Fibroblast of villous mesenchyme (primary cell): Measurements from ENCODE around the gene MCCD1. TPM values are rescaled to one million over a fixed set of nuclear protein-coding genes. Genes with fewer than 3 reads are reported as not detected.

Source experiments
- DNase-seq: peaks from one replicate; pipeline ENCODE4 v3.0.0-alpha.2; 2010; ENCODE audit warnings: low read depth
- H3K4me3 ChIP-seq: 2 replicates; pipeline ENCODE4 v1.5.1; 2011; ENCODE audit warnings: low read depth, mild to moderate bottlenecking, low read length
- CTCF ChIP-seq: IDR thresholded peaks from 2 replicates; pipeline ENCODE4 v1.5.1; 2012; ENCODE audit warnings: low read depth, mild to moderate bottlenecking, low read length; ENCODE audit not compliant: insufficient read depth
- total RNA-seq: library from RNA; depleted of rRNA; stranded (reverse); fragments of >200 nt; gene quantifications from 2 replicates; pipeline ENCODE4 v1.2.3, GENCODE V29; 2012

MCCD1 gene
- total RNA-seq, 1 donor = not detected

DNA sequence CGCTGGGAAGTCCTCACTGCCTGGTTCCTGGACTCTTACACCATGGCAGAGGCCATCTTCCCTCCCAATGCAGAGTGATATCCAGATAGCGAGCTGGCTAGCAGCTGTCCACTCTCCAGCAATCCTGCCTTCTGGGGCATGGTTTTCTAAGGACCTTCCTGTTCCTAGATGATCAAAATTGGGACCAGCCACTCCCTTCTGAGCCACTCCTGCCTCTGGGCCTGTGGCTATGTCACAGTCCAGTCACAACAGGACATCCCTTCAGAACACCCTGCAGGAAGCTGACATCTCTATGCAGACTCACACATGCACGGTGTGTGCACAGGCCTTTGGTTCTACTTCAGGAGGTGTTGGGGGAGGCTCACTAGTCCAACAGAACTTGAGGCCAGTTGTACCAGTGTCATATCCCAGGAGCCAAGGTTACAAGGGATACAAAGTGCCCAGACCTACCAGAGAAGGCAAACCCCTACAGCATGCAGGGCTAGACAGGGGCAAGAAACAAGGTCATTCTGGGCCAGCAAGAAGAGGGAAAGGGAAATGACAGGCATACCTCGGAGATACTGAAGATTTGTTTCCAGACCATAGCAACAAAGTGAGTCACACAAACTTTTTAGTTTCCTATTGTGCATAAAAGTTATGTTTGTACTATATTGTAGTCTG, 2.7 kb upstream of the MCCD1 start:
- no peak for TF ChIP-seq CTCF
- peak; percentile 28 for DNase-seq
- H3K4me3 ChIP-seq = no peak overlapping the region

DNA sequence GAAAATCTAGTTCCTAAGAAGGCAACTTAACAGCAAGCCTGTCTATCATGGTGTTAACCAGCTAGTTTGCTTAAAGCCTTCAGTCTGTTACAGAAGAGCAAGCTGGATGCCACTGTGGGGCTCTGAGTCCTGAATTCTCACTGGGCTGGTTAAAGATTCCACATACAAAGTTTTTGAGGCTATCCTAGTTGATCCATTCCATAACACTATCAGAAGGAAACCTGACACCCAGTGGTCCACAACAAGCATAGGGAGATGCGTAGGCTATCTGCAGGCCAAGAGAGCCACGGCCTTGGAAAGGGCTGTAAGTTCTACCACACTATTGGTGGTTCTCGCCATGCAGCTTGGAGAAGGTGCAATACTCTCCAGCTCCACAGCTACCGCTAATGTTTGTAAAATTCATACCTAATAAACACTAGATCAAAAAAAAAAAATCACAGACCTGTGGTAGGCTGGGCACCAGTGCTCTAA, 420 bp upstream of the MCCD1 start:
- no peak for TF ChIP-seq CTCF
- H3K4me3 ChIP-seq = no peak overlapping the region
- DNase-seq = peak; percentile 16

DNA sequence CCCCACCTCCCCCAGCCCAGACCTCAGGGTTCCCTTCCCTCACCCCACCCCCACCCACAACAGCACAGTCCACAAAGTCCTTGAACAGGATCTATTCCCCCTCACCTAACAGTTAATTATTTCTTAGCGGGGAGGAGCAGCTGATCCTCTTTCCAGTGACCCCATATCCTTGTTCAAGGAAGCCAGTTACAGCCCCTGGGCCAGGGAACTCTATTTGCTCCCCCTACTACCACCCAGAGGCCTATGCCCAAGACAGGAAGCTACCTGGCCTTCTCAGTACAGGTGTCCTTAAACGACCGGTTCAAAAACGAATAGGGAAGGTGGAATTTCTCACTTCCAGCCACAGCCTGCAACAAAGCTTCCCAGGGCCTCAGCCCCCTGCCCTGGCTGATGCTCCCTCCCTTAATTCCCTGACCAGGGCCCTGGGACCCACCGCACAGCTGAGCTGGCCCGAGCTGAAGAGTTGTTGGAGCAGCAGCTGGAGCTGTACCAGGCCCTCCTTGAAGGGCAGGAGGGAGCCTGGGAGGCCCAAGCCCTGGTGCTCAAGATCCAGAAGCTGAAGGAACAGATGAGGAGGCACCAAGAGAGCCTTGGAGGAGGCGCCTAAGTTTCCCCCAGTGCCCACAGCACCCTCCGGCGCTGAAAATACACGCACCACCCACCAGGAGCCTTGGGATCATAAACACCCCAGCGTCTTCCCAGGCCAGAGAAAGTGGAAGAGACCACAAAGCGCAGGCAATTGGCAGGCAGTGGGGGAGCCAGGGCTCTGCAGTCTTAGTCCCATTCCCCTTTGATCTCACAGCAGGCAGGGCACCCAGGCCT, 778 bp downstream of the MCCD1 start:
- no peak for TF ChIP-seq CTCF
- no peak for DNase-seq
- H3K4me3 ChIP-seq = no peak overlapping the region

DNA sequence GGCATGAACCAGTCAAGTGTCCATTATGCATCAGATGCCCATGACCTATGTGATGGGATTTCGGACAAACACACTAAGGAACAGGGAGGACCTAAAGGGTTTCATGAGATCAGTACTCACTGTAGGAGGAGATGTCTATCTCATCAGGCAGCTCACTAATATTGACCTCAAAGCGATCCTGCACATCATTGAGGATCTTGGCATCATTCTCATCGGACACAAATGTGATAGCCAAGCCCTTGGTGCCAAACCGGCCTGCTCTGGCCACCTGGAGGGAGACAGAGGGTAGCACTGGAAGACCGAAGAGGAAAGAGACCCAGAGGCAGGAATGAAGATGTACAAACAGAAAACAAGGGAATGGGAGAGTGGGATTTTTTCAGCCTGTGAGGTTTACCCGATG, 1.9 kb downstream of the MCCD1 start:
- DNase-seq = no peak
- TF ChIP-seq CTCF = no peak

GRCh38 chr6:31531162-31531561, 2.4 kb downstream of the MCCD1 start:
- no peak for TF ChIP-seq CTCF
- H3K4me3 ChIP-seq = no peak overlapping the region
- DNase-seq = no peak

More for the DNA sequence above, 1.9 kb downstream of the MCCD1 start:
- H3K4me3 ChIP-seq = no peak overlapping the region

DNA sequence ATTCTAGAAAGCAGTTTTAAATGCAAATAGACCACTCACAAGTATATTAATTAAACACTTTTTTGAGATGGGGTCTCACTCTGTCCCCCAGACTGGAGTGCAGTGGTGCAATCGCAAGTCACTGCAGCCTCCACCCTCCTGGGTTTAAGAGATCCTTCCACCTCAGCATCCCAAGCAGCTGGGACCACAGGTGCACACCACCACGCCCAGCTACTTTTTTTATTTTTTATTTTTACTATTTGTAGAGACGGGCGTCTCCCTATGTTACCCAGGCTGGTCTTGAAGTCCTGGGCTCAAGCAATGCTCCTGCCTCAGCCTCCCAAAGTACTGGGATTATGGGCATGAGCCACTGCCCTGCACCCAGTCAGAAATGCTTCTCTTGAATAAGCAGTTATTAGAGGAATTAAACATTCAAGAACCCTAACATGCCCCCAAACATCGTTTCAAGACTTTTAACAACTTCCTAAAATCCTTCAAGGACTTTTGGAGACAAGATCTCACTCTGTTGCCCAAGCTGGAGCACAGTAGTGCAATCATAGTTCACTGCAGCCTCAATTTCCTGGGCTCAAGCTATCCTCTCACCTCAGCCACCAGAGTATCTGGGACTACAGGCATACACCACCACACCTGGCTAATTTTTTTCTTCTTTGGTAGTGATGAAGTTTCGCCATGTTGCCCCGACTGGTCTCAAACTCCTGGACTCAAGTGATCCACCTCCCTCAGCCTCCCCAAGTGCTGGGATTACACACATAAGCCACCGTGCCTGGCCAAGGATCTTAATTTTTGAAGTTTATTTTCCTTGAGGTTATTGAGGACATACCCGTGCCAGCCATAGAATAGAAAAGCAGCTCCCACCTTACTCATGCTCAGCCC, 3.2 kb downstream of the MCCD1 start:
- no peak for TF ChIP-seq CTCF
- DNase-seq = no peak
- H3K4me3 ChIP-seq = no peak overlapping the region
